IMR-90 (cell line): Measurements from ENCODE around the gene CXADR. TPM values are rescaled to one million over a fixed set of nuclear protein-coding genes. Genes with fewer than 3 reads are reported as not detected.

Source experiments
- ATAC-seq: fragments of 200-7000 bp; cut with Tn5 transposase; 2 replicates; pipeline ENCODE4 v1.9.1; 2020; ENCODE audit warnings: low read depth, mild to moderate bottlenecking, moderate library complexity
- BruUV-seq: library from RNA; stranded (reverse); fragments of 400-500 nt; replicated peaks from 2 replicates; lab custom pipeline; 2021; lab: Mats Ljungman, UMichigan
- CTCF ChIA-PET: fragments of 300-600 bp; formaldehyde crosslinking; extraction: SDS; loops from one replicate; lab custom pipeline; 2021; ENCODE audit warnings: antibody characterized with exemption; lab: Yijun Ruan, JAX
- POLR2A ChIA-PET: fragments of 300-600 bp; sonication (Branson Sonifier 250); formaldehyde crosslinking; loops from one replicate; lab custom pipeline; 2022; ENCODE audit warnings: antibody characterized with exemption; ENCODE audit not compliant: unreplicated experiment; lab: Charles Lee
- DNase-seq: peaks from one replicate; pipeline ENCODE4 v3.0.0; 2013
- H2AFZ ChIP-seq: replicated peaks from 2 replicates; pipeline ENCODE3; 2013; ENCODE audit warnings: low read length, mild to moderate bottlenecking; ENCODE audit not compliant: poor library complexity
- H2AK5ac ChIP-seq: 2 replicates; pipeline ENCODE4 v1.6.1; 2013; ENCODE audit warnings: low read depth, low read length, inconsistent platforms
- H2AK9ac ChIP-seq: replicated peaks from 2 replicates; pipeline ENCODE3; 2013; ENCODE audit warnings: mild to moderate bottlenecking, low read depth, low read length, moderate library complexity; ENCODE audit not compliant: poor library complexity
- H2BK120ac ChIP-seq: 2 replicates; pipeline ENCODE4 v1.6.1; 2013; ENCODE audit warnings: low read depth, low read length, inconsistent platforms
- H2BK15ac ChIP-seq: 3 replicates; pipeline ENCODE4 v1.6.1; 2013; ENCODE audit warnings: low read depth, low read length, inconsistent platforms
- H2BK20ac ChIP-seq: 2 replicates; pipeline ENCODE4 v1.6.1; 2013; ENCODE audit warnings: low read depth, mild to moderate bottlenecking, inconsistent platforms, low read length, moderate library complexity
- H2BK5ac ChIP-seq: 2 replicates; pipeline ENCODE4 v1.6.1; 2013; ENCODE audit warnings: mild to moderate bottlenecking, low read depth, low read length, inconsistent platforms; ENCODE audit not compliant: poor library complexity, severe bottlenecking
- H3K14ac ChIP-seq: replicated peaks from 2 replicates; pipeline ENCODE4 v1.6.1; 2013; ENCODE audit warnings: low read depth, low read length, inconsistent platforms
- H3K18ac ChIP-seq: 2 replicates; pipeline ENCODE4 v1.6.1; 2013; ENCODE audit warnings: low read depth, low read length, control low read depth
- H3K23ac ChIP-seq: 2 replicates; pipeline ENCODE4 v1.6.1; 2013; ENCODE audit warnings: low read depth, low read length, inconsistent platforms
- H3K27ac ChIP-seq: 2 replicates; pipeline ENCODE4 v1.5.1; 2013; ENCODE audit warnings: mild to moderate bottlenecking, control low read depth, low read length; ENCODE audit not compliant: insufficient read depth
- H3K27me3 ChIP-seq: 2 replicates; pipeline ENCODE4 v1.6.1; 2013; ENCODE audit warnings: low read length; ENCODE audit not compliant: control insufficient read depth, insufficient read depth
- H3K36me3 ChIP-seq: 2 replicates; pipeline ENCODE4 v1.6.1; 2013; ENCODE audit warnings: low read length, mixed read lengths; ENCODE audit not compliant: control insufficient read depth, insufficient read depth
- H3K4ac ChIP-seq: 2 replicates; pipeline ENCODE4 v1.6.1; 2013; ENCODE audit warnings: low read depth, low read length, inconsistent platforms
- H3K4me1 ChIP-seq: 2 replicates; pipeline ENCODE4 v1.6.1; 2013; ENCODE audit warnings: low read length, mixed read lengths; ENCODE audit not compliant: control insufficient read depth, insufficient read depth
- H3K4me2 ChIP-seq: 2 replicates; pipeline ENCODE4 v1.6.1; 2013; ENCODE audit warnings: low read depth, mild to moderate bottlenecking, control low read depth, low read length, moderate library complexity
- H3K4me3 ChIP-seq: 2 replicates; pipeline ENCODE4 v1.5.1; 2013; ENCODE audit warnings: low read depth, mild to moderate bottlenecking, control low read depth, low read length, moderate library complexity; ENCODE audit not compliant: insufficient read depth
- H3K56ac ChIP-seq: 2 replicates; pipeline ENCODE4 v1.6.1; 2013; ENCODE audit warnings: low read length, inconsistent platforms; ENCODE audit not compliant: insufficient read depth; ENCODE audit errors: extremely low read depth
- H3K79me1 ChIP-seq, 2 experiments: 2 replicates each; pipeline ENCODE4 v1.6.1; 2013; ENCODE audit warnings: low read length in 2 of 2, inconsistent platforms in 1 of 2, low read depth in 1 of 2
- H3K9ac ChIP-seq: 2 replicates; pipeline ENCODE4 v1.6.1; 2013; ENCODE audit warnings: low read depth, low read length, control low read depth
- H3K9me1 ChIP-seq: 2 replicates; pipeline ENCODE4 v1.6.1; 2013; ENCODE audit warnings: low read length, inconsistent platforms; ENCODE audit not compliant: insufficient read depth
- H3K9me3 ChIP-seq: 2 replicates; pipeline ENCODE4 v1.6.1; 2013; ENCODE audit warnings: low read length; ENCODE audit not compliant: control insufficient read depth, insufficient read depth
- H4K20me1 ChIP-seq: 2 replicates; pipeline ENCODE4 v1.6.1; 2013; ENCODE audit warnings: low read length, inconsistent platforms; ENCODE audit not compliant: insufficient read depth
- H4K5ac ChIP-seq: 2 replicates; pipeline ENCODE4 v1.6.1; 2013; ENCODE audit warnings: mild to moderate bottlenecking, low read depth, low read length, control low read depth
- H4K8ac ChIP-seq, 2 experiments: 2 replicates each; pipeline ENCODE4 v1.6.1; 2013; ENCODE audit warnings: low read depth in 2 of 2, low read length in 2 of 2, control low read depth in 1 of 2, inconsistent platforms in 1 of 2
- H4K91ac ChIP-seq: 2 replicates; pipeline ENCODE4 v1.6.1; 2013; ENCODE audit warnings: low read depth, low read length, inconsistent platforms; ENCODE audit not compliant: insufficient read depth
- RFX5 ChIP-seq: IDR thresholded peaks from 2 replicates; pipeline ENCODE4 v1.8.0; 2012; ENCODE audit warnings: low read depth, mild to moderate bottlenecking, low read length, moderate library complexity
- WGBS, 2 experiments: methylation state at CpG; one replicate each; pipeline versions ENCODE4 v1.1.5 to v1.1.7; 2013; ENCODE audit warnings: missing lambda C conversion rate in 2 of 2; ENCODE audit not compliant: insufficient read length in 1 of 2; ENCODE audit errors: extremely low coverage in 2 of 2; 5-methylcytosine and 5-hydroxymethylcytosine counted together
- dilution Hi-C: fragments of 300-500 bp; cut with HindIII; formaldehyde crosslinking; loops from one replicate; pipeline ENCODE4 v1.14.3; 2018; ENCODE audit warnings: low sequenced_read_pairs; ENCODE audit not compliant: unreplicated experiment
- in situ Hi-C: fragments of 300-500 bp; cut with MboI; formaldehyde crosslinking; loops from 3 replicates; pipeline ENCODE4 v1.14.3; 2019; ENCODE audit warnings: low sequenced_read_pairs, inconsistent platforms, mixed read lengths
- intact Hi-C: fragments of 100-400 bp; cut with micrococcal nuclease; formaldehyde crosslinking; loops from 2 replicates; pipeline ENCODE4 v1.10.0; 2022
- polyA plus RNA-seq, 3 experiments: library from polyadenylated mRNA; depleted of rRNA; stranded (reverse); fragments of >200 nt; gene quantifications; 2 replicates each; pipeline ENCODE4 v1.2.3, GENCODE V29; 2012; ENCODE audit warnings: low replicate concordance in 1 of 3
- total RNA-seq: library from RNA; depleted of rRNA; stranded (reverse); fragments of >200 nt; gene quantifications from 2 replicates; pipeline ENCODE4 v1.2.3, GENCODE V29; 2012
- TF ChIP-seq, protein P1 (sequence below): fragments of 150-350 bp; IDR thresholded peaks from 2 replicates; pipeline ENCODE4 v1.6.1; 2016; ENCODE audit warnings: low read depth, mild to moderate bottlenecking, low read length, moderate library complexity, borderline replicate concordance
- TF ChIP-seq, protein P2 (sequence below): fragments of 150-350 bp; IDR thresholded peaks from 2 replicates; pipeline ENCODE4 v1.6.1; 2017; ENCODE audit warnings: mild to moderate bottlenecking, antibody characterized with exemption, low read length, low read depth

Gene CXADR
- total and polyA plus RNA-seq, 2 of the 4 experiments (the other 2 are of a cell fraction), result 0.21 to 1.1 TPM

DNA sequence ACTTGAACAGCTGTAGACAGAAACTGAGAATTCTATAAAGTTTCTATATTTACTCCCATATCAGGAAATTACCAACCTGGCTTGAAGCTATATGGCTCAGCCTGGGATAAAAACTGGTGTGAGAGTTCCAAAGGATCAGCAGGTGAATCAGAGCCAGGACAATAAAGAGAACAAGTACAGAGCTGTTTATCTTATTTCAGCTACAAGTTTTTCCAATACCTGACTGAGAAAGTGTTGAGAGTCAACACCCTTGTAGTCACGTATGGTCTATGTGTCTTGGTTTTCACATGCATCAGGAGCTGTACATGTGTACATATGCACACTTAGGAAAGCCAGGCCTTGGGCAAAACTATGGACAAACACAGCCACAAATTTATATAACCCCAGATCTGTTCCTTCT is 40.7 kb upstream of the CXADR start:
- Histone ChIP-seq H2AK9ac (no peak overlapping the region), H3K18ac (no peak overlapping the region), H3K23ac (no peak overlapping the region), H3K4me1 (no peaks in the 10 kb centered on the region), H3K9me3 (no peaks in the 10 kb centered on the region), H2BK5ac (no peak overlapping the region), H4K20me1 (no peaks in the 10 kb centered on the region), H2BK15ac (no peak overlapping the region), H2BK120ac (no peak overlapping the region), H3K27ac (no peak overlapping the region), H3K14ac (no peak overlapping the region), H3K4me2 (no peak overlapping the region), H2AFZ (no peak overlapping the region), H2BK20ac (no peak overlapping the region), H3K79me1 (no peaks in the 10 kb centered on the region), H3K9me1 (no peaks in the 10 kb centered on the region), H3K4me3 (no peak overlapping the region), H4K5ac (no peak overlapping the region), H3K36me3 (no peaks in the 10 kb centered on the region), H3K27me3 (no peaks in the 10 kb centered on the region), H3K9ac (no peak overlapping the region), H4K91ac (no peak overlapping the region), H4K8ac (no peak overlapping the region), H3K4ac (no peak overlapping the region), H2AK5ac (no peak overlapping the region), H3K56ac (no peak overlapping the region)
- no TSS peak for BruUV-seq
- in situ Hi-C loops, result loop anchor here (25.0 kb wide), 2 partner anchors 365 to 910 kb away; no protein-coding TSS in a partner anchor
- DNase-seq, result no peak
- WGBS, 2 experiments, result no CpG with 5 or more reads among the region's 1 CpG
- intact Hi-C loops, result no loop called here
- dilution Hi-C loops, result no loop called here
- TF ChIP-seq, protein P1, sequence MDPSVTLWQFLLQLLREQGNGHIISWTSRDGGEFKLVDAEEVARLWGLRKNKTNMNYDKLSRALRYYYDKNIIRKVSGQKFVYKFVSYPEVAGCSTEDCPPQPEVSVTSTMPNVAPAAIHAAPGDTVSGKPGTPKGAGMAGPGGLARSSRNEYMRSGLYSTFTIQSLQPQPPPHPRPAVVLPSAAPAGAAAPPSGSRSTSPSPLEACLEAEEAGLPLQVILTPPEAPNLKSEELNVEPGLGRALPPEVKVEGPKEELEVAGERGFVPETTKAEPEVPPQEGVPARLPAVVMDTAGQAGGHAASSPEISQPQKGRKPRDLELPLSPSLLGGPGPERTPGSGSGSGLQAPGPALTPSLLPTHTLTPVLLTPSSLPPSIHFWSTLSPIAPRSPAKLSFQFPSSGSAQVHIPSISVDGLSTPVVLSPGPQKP, result no peak
- TF ChIP-seq RFX5, result no peak
- TF ChIP-seq, protein P2, sequence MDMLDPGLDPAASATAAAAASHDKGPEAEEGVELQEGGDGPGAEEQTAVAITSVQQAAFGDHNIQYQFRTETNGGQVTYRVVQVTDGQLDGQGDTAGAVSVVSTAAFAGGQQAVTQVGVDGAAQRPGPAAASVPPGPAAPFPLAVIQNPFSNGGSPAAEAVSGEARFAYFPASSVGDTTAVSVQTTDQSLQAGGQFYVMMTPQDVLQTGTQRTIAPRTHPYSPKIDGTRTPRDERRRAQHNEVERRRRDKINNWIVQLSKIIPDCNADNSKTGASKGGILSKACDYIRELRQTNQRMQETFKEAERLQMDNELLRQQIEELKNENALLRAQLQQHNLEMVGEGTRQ, result no peak
- no peak for ATAC-seq
- POLR2A ChIA-PET, result no interaction called here
- CTCF ChIA-PET, result no interaction called here
